ENCODE data around the gene KIAA0040. TPM values are rescaled to one million over a fixed set of nuclear protein-coding genes. Genes with fewer than 3 reads are reported as not detected.

KIAA0040 gene
- total RNA-seq, 4 donors from 2014 or later, result 3.3 to 22.7 (median 10.3) TPM

DNA sequence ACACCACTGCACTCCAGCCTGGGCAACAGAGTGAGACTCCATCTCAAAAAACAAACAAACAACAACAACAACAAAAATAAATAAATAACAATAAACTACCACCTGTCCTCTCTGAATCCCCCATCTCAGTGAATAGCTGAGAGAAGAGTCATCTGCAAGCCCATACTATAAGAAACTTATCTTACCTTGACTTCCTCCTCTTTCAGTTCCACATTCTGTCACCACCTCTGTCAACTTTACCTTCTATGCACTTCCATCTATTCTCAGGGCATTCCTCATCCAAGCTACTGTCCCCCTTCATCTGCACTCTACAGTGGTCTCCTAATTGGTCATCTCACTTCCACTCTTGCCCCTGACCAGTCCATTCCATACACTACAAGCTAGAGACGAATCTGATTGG is 58.1 kb downstream of the KIAA0040 start:
- no peak overlapping the region for H3K27ac ChIP-seq
- 56 to 70% methylated on average over 1 of the region's 1 CpG for WGBS, 2 donors
- intact Hi-C loops (cut with DNase I), result no loop called here
- no peaks in the 10 kb centered on the region for H3K27me3 ChIP-seq
- H3K9me3 ChIP-seq, result no peaks in the 10 kb centered on the region
- TF ChIP-seq POLR2A (IDR thresholded peaks at IDR 0.05), result no peak
- TF ChIP-seq, protein P1, sequence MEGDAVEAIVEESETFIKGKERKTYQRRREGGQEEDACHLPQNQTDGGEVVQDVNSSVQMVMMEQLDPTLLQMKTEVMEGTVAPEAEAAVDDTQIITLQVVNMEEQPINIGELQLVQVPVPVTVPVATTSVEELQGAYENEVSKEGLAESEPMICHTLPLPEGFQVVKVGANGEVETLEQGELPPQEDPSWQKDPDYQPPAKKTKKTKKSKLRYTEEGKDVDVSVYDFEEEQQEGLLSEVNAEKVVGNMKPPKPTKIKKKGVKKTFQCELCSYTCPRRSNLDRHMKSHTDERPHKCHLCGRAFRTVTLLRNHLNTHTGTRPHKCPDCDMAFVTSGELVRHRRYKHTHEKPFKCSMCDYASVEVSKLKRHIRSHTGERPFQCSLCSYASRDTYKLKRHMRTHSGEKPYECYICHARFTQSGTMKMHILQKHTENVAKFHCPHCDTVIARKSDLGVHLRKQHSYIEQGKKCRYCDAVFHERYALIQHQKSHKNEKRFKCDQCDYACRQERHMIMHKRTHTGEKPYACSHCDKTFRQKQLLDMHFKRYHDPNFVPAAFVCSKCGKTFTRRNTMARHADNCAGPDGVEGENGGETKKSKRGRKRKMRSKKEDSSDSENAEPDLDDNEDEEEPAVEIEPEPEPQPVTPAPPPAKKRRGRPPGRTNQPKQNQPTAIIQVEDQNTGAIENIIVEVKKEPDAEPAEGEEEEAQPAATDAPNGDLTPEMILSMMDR (IDR thresholded peaks at IDR 0.05), result no peak
- H3K4me3 ChIP-seq, result no peak overlapping the region
- peaks cover 0 to 32% (median 21%) of the 10 kb centered on the region in 3 donors for H3K4me1 ChIP-seq
- no peaks in the 10 kb centered on the region for H3K36me3 ChIP-seq
- no peak for DNase-seq

DNA sequence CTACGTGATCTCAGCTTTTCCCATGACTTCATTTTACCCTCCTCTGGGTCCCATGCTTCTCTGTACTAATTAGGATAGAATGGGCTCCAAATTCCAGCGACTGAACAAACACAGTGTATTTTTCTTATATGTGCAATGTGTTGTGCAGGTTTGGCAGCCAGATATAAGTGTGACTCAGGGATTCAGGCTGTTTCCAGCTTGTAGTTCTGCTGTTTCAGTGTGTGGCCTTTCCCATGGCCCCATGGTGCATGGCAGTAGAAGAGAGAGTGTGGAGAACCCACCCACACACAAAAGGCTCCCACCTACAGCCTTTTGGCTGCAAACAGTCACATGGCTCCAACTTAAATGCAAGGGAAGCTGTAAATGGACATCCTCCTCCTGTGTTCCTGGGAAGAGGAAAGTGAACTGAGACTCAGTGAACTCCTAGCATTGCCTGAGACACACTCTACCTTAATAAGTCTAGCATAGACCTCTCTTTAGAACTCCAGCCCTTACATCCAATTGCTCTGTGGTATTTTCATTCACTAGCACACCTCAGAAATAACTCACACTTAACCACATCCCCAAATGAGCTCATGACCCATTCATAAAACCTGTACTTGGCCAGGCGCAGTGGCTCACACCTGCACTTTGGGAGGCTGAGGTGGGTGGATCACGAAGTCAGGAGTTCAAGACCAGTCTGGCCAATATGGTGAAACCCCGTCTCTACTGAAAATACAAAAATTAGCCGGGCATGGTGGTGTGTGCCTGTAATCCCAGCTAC is 58.7 kb downstream of the KIAA0040 start:
- Histone ChIP-seq H3K27me3 (no peaks in the 10 kb centered on the region), H3K36me3 (no peaks in the 10 kb centered on the region), H3K27ac (no peak overlapping the region), H3K9me3 (no peaks in the 10 kb centered on the region), H3K4me1 (peaks cover 0 to 39% (median 21%) of the 10 kb centered on the region in 3 donors), H3K4me3 (no peak overlapping the region)
- DNase-seq, result no peak
- intact Hi-C loops (cut with DNase I), result no loop called here
- WGBS, 2 donors, result 78 to 87% methylated on average over 4 to 6 of the region's 6 CpGs
- no peak for TF ChIP-seq POLR2A (IDR thresholded peaks at IDR 0.05)
- TF ChIP-seq, protein P1 (IDR thresholded peaks at IDR 0.05), result no peak

DNA sequence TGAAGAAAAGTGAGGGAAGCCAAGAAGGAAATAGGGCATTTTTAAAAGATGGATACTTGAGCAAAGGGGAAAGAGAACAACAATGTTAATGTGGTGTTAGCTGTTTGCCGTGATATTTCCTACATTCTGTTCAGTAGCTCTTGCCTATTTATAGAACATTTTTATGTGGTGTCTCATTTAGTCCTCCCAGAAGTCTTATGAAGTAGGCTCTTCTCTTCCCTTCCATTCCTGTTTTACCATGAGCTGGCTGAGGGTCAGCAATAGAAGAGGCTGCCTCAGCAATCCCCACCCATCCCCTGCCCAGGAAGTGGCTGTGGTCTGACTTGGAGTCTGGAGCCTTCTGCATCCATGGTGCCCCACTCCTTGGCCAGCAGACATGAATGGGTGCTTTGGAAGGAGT is 60.1 kb downstream of the KIAA0040 start:
- no peak for DNase-seq

DNA sequence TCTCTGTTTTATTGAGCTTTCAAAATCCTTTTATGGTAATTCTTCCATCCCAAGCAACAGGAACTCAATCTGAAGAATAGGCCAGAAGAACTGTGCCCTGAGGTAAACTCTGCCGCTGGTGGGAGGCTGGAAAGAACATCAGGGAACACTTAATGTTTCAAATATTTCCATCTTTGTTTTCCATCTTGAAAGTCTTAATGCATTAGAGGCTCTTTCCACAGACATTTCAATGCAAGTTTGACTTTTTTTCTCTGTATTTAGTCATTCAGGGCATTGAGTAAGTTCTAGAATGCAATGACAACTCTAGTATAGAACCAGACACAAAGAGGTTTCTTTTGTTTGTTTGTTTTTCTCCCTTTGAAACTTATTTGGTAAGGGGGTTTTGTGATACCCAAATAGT is 61.5 kb downstream of the KIAA0040 start:
- TF ChIP-seq, protein P1 (IDR thresholded peaks at IDR 0.05), result no peak
- no peak for TF ChIP-seq POLR2A (IDR thresholded peaks at IDR 0.05)
- Histone ChIP-seq H3K27me3 (no peaks in the 10 kb centered on the region), H3K9me3 (no peaks in the 10 kb centered on the region), H3K4me1 (peaks cover 0 to 62% (median 33%) of the 10 kb centered on the region in 3 donors), H3K4me3 (no peak overlapping the region), H3K36me3 (no peaks in the 10 kb centered on the region), H3K27ac (peak overlapping the region; percentile 46 to 77 (median 55))
- 56 to 58% methylated on average over 1 of the region's 1 CpG for WGBS, 2 donors
- intact Hi-C loops (cut with DNase I), result no loop called here
- no peak for DNase-seq

More for the DNA sequence above, 60.1 kb downstream of the KIAA0040 start:
- no peak for TF ChIP-seq POLR2A (IDR thresholded peaks at IDR 0.05)
- TF ChIP-seq, protein P1 (IDR thresholded peaks at IDR 0.05), result no peak
- peak overlapping the region; percentile 10 to 77 (median 64) for H3K27ac ChIP-seq
- intact Hi-C loops (cut with DNase I), result no loop called here
- peaks cover 0 to 53% (median 33%) of the 10 kb centered on the region in 3 donors for H3K4me1 ChIP-seq
- WGBS, 2 donors, result 44 to 61% methylated on average over 1 of the region's 1 CpG
- H3K9me3 ChIP-seq, result no peaks in the 10 kb centered on the region
- no peaks in the 10 kb centered on the region for H3K27me3 ChIP-seq
- H3K36me3 ChIP-seq, result no peaks in the 10 kb centered on the region
- H3K4me3 ChIP-seq, result no peak overlapping the region

DNA sequence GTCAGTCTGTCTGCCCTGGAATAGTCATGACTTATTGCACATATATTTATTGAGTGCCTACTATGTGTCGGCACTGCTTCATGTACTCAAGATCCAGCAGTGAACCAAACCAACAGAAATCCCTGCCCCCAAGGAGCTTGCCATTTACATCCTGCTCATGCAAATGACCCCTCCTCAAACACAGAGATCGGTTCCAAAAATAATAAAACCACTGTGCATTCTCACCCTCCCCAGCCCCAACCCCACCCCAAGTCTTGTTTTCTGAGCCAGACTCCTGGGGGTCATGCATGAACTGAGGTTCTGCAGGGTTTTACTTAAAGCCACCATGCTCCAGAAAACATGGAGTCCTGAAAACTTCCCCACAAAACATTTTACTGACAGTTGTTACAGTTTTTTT is 61.9 kb downstream of the KIAA0040 start:
- TF ChIP-seq, protein P1 (IDR thresholded peaks at IDR 0.05), result no peak
- TF ChIP-seq POLR2A (IDR thresholded peaks at IDR 0.05), result no peak
- Histone ChIP-seq H3K27me3 (no peaks in the 10 kb centered on the region), H3K4me3 (no peak overlapping the region), H3K4me1 (peaks cover 0 to 62% (median 33%) of the 10 kb centered on the region in 3 donors), H3K36me3 (no peaks in the 10 kb centered on the region), H3K9me3 (no peaks in the 10 kb centered on the region), H3K27ac (peak overlapping the region; percentile 46 to 77 (median 52))
- WGBS, 2 donors, result 75% methylated on average over 2 of the region's 2 CpGs; no CpG with 5 or more reads in 1 of the 2 donors
- intact Hi-C loops (cut with DNase I), result no loop called here
- no peak for DNase-seq
